HepG2 (cell line): ENCODE measurements around the gene BANP. TPM values are rescaled to one million over a fixed set of nuclear protein-coding genes. Genes with fewer than 3 reads are reported as not detected.
A peak's percentile ranks its signal among the peaks of the same experiment; 100 is the strongest.

Experiments
- CEBPG ChIP-seq: IDR thresholded peaks from 2 replicates; pipeline ENCODE4 v1.6.1; 2016
- HMGA1 ChIP-seq: sonication (generic); formaldehyde crosslinking; conservative IDR thresholded peaks from 2 replicates; pipeline ENCODE4 v1.4.0; 2020; ENCODE audit warnings: missing genetic modification reagents
- HNRNPUL1 ChIP-seq: fragments of 200-400 bp; formaldehyde crosslinking; IDR thresholded peaks from 2 replicates; pipeline ENCODE4 v1.6.1; 2017; ENCODE audit warnings: low read depth, mild to moderate bottlenecking, low read length, moderate library complexity
- KDM5B ChIP-seq: sonication (generic); formaldehyde crosslinking; IDR thresholded peaks from 2 replicates; pipeline ENCODE4 v1.4.0; 2020; ENCODE audit warnings: missing genetic modification reagents, mild to moderate bottlenecking, borderline replicate concordance
- PAX8 ChIP-seq: sonication (generic); formaldehyde crosslinking; IDR thresholded peaks from 2 replicates; pipeline ENCODE4 v1.8.0; 2022; ENCODE audit warnings: mild to moderate bottlenecking, missing genetic modification reagents, borderline replicate concordance
- ZBTB20 ChIP-seq: sonication (generic); formaldehyde crosslinking; IDR thresholded peaks from 2 replicates; pipeline ENCODE4 v1.8.1; 2023; ENCODE audit warnings: missing genetic modification reagents, low read depth, mild to moderate bottlenecking, borderline replicate concordance
- ZKSCAN8 ChIP-seq: IDR thresholded peaks from 2 replicates; pipeline ENCODE4 v1.6.1; 2016; ENCODE audit warnings: borderline replicate concordance, missing genetic modification reagents, missing compliant biosample characterization
- ZNF343 ChIP-seq: sonication (generic); formaldehyde crosslinking; IDR thresholded peaks from 2 replicates; pipeline ENCODE4 v1.4.0; 2020; ENCODE audit warnings: mild to moderate bottlenecking, missing genetic modification reagents
- ZNF589 ChIP-seq: sonication (generic); formaldehyde crosslinking; conservative IDR thresholded peaks from 2 replicates; pipeline ENCODE4 v1.8.0; 2022; ENCODE audit warnings: mild to moderate bottlenecking, moderate library complexity, missing genetic modification reagents
- ZNF616 ChIP-seq: sonication (generic); formaldehyde crosslinking; IDR thresholded peaks from 2 replicates; pipeline ENCODE4 v1.5.0; 2020; ENCODE audit warnings: low read depth, mild to moderate bottlenecking, missing genetic modification reagents
- ZNF768 ChIP-seq: sonication (generic); formaldehyde crosslinking; IDR thresholded peaks from 2 replicates; pipeline ENCODE4 v1.4.0; 2020; ENCODE audit warnings: missing genetic modification reagents
- polyA plus RNA-seq, 8 experiments: library from polyadenylated mRNA; depleted of rRNA in 3 of 8; stranded (reverse) in 7 of 8; unstranded in 1 of 8; fragments of >200 nt; fragmentation: Illumina TruSeq in 4 of 8; extraction: Trizol in 4 of 8; gene quantifications; 2 replicates each; pipeline versions ENCODE4 v1.2.1 to v1.2.3, GENCODE V29; 2011 to 2016; ENCODE audit warnings: low read depth in 4 of 8, missing spikeins in 1 of 8, mixed read lengths in 1 of 8; ENCODE audit not compliant: insufficient read depth in 1 of 8
- total RNA-seq, 5 experiments: library from RNA; depleted of rRNA; stranded (reverse); fragments of >200 nt; fragmentation: Illumina TruSeq; extraction: Trizol; gene quantifications; 2 replicates each; pipeline ENCODE4 v1.2.3, GENCODE V29; 2016; ENCODE audit warnings: low read depth in 1 of 5
- TF ChIP-seq, protein P1 (sequence below): sonication (generic); formaldehyde crosslinking; IDR thresholded peaks from 2 replicates; pipeline ENCODE4 v1.4.0; 2020; ENCODE audit warnings: mild to moderate bottlenecking, missing genetic modification reagents
- TF ChIP-seq, protein P2 (sequence below): sonication (generic); formaldehyde crosslinking; IDR thresholded peaks from 2 replicates; pipeline ENCODE4 v1.5.0; 2020; ENCODE audit warnings: missing genetic modification reagents, mild to moderate bottlenecking, borderline replicate concordance
- TF ChIP-seq, protein P3 (sequence below): sonication (generic); formaldehyde crosslinking; IDR thresholded peaks from 2 replicates; pipeline ENCODE4 v1.5.0; 2020; ENCODE audit warnings: missing genetic modification reagents
- TF ChIP-seq, protein P4 (sequence below): sonication (generic); formaldehyde crosslinking; IDR thresholded peaks from 2 replicates; pipeline ENCODE4 v1.8.0; 2022; ENCODE audit warnings: mild to moderate bottlenecking, missing genetic modification reagents; ENCODE audit not compliant: insufficient replicate concordance
- TF ChIP-seq, protein P5 (sequence below): fragments of 450-650 bp; IDR thresholded peaks from 2 replicates; pipeline ENCODE4 v1.6.1; 2017; ENCODE audit warnings: mild to moderate bottlenecking
- TF ChIP-seq, protein P6 (sequence below): sonication (generic); formaldehyde crosslinking; IDR thresholded peaks from 2 replicates; pipeline ENCODE4 v1.5.0; 2020; ENCODE audit warnings: mild to moderate bottlenecking, missing genetic modification reagents

BANP gene
- total and polyA plus RNA-seq, 2 of the 13 experiments (the other 11 are each of a cell fraction or from before 2014, with no cell fraction given) = 20.2 to 23.8 TPM

DNA sequence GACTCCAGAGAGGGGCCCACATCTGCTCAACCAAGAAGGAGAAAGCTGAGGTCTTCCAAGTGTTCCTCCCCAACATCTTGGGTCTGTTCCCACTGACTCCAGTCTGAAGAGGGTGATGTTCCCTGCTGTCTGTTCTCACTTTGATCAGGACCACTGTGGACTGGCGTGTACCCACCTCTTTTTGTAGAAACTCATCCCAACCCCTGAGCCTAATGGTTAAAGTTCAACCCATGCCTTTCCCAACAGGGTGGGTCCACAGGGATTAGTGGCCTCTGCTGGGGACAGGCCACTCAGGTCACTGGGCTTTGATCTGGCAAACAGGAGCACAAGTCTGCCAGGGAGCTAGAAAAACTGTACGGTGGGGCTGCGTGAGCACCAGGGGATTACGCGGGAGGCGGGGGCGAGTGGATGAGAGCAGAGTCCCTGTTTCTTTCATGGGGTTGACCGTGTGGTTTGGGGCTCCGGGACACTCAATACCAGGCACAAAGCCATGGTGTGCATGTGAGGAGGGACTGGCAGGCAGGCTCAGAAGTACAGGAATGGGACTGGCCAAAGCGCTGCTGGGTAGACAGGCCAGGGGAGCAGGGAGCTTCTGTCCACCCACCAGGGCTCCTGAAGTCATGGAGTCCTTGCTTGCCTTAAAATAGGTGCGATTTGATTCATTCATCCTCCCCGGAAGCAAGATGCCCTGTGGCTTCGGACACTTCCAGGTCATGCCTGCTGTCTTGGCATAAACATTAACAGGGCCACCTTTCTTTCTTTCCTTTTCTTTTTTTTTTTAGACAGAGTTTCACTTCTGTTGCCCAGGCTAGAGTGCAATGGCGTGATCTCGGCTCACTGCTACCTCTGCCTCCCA is 14.6 kb upstream of the BANP start, which contains the start of gene CA5A (continued):
- TF ChIP-seq, protein P1, sequence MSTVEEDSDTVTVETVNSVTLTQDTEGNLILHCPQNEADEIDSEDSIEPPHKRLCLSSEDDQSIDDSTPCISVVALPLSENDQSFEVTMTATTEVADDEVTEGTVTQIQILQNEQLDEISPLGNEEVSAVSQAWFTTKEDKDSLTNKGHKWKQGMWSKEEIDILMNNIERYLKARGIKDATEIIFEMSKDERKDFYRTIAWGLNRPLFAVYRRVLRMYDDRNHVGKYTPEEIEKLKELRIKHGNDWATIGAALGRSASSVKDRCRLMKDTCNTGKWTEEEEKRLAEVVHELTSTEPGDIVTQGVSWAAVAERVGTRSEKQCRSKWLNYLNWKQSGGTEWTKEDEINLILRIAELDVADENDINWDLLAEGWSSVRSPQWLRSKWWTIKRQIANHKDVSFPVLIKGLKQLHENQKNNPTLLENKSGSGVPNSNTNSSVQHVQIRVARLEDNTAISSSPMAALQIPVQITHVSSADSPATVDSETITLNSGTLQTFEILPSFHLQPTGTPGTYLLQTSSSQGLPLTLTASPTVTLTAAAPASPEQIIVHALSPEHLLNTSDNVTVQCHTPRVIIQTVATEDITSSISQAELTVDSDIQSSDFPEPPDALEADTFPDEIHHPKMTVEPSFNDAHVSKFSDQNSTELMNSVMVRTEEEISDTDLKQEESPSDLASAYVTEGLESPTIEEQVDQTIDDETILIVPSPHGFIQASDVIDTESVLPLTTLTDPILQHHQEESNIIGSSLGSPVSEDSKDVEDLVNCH (CRISPR knock-in tag) = no peak
- TF ChIP-seq, protein P2, sequence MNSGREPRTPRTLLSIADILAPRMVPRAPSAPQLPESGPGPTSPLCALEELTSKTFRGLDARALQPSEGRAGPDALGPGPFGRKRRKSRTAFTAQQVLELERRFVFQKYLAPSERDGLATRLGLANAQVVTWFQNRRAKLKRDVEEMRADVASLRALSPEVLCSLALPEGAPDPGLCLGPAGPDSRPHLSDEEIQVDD (CRISPR knock-in tag) = no peak
- no peak for TF ChIP-seq ZNF768 (CRISPR knock-in tag)
- TF ChIP-seq, protein P3, sequence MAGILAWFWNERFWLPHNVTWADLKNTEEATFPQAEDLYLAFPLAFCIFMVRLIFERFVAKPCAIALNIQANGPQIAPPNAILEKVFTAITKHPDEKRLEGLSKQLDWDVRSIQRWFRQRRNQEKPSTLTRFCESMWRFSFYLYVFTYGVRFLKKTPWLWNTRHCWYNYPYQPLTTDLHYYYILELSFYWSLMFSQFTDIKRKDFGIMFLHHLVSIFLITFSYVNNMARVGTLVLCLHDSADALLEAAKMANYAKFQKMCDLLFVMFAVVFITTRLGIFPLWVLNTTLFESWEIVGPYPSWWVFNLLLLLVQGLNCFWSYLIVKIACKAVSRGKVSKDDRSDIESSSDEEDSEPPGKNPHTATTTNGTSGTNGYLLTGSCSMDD (CRISPR knock-in tag) = no peak
- TF ChIP-seq, protein P4, sequence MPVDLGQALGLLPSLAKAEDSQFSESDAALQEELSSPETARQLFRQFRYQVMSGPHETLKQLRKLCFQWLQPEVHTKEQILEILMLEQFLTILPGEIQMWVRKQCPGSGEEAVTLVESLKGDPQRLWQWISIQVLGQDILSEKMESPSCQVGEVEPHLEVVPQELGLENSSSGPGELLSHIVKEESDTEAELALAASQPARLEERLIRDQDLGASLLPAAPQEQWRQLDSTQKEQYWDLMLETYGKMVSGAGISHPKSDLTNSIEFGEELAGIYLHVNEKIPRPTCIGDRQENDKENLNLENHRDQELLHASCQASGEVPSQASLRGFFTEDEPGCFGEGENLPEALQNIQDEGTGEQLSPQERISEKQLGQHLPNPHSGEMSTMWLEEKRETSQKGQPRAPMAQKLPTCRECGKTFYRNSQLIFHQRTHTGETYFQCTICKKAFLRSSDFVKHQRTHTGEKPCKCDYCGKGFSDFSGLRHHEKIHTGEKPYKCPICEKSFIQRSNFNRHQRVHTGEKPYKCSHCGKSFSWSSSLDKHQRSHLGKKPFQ = peak; percentile 89
- TF ChIP-seq, protein P5, sequence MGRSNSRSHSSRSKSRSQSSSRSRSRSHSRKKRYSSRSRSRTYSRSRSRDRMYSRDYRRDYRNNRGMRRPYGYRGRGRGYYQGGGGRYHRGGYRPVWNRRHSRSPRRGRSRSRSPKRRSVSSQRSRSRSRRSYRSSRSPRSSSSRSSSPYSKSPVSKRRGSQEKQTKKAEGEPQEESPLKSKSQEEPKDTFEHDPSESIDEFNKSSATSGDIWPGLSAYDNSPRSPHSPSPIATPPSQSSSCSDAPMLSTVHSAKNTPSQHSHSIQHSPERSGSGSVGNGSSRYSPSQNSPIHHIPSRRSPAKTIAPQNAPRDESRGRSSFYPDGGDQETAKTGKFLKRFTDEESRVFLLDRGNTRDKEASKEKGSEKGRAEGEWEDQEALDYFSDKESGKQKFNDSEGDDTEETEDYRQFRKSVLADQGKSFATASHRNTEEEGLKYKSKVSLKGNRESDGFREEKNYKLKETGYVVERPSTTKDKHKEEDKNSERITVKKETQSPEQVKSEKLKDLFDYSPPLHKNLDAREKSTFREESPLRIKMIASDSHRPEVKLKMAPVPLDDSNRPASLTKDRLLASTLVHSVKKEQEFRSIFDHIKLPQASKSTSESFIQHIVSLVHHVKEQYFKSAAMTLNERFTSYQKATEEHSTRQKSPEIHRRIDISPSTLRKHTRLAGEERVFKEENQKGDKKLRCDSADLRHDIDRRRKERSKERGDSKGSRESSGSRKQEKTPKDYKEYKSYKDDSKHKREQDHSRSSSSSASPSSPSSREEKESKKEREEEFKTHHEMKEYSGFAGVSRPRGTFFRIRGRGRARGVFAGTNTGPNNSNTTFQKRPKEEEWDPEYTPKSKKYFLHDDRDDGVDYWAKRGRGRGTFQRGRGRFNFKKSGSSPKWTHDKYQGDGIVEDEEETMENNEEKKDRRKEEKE = no peak
- TF ChIP-seq ZNF589 (CRISPR knock-in tag) = no peak
- TF ChIP-seq CEBPG (CRISPR knock-in tag) = peak; percentile 90
- TF ChIP-seq PAX8 (CRISPR knock-in tag) = no peak
- TF ChIP-seq ZNF616 (CRISPR knock-in tag) = peak; percentile 46; the same call in 1 of the 2 replicates
- TF ChIP-seq HMGA1 (CRISPR knock-in tag) = no peak
- peak; percentile 94 for TF ChIP-seq ZBTB20 (CRISPR knock-in tag)
- peak; percentile 90; the same call in 1 of the 2 replicates for TF ChIP-seq ZKSCAN8 (CRISPR knock-in tag)
- TF ChIP-seq KDM5B = peak; percentile 86; the same call in 1 of the 2 replicates
- no peak for TF ChIP-seq ZNF343
- TF ChIP-seq, protein P6, sequence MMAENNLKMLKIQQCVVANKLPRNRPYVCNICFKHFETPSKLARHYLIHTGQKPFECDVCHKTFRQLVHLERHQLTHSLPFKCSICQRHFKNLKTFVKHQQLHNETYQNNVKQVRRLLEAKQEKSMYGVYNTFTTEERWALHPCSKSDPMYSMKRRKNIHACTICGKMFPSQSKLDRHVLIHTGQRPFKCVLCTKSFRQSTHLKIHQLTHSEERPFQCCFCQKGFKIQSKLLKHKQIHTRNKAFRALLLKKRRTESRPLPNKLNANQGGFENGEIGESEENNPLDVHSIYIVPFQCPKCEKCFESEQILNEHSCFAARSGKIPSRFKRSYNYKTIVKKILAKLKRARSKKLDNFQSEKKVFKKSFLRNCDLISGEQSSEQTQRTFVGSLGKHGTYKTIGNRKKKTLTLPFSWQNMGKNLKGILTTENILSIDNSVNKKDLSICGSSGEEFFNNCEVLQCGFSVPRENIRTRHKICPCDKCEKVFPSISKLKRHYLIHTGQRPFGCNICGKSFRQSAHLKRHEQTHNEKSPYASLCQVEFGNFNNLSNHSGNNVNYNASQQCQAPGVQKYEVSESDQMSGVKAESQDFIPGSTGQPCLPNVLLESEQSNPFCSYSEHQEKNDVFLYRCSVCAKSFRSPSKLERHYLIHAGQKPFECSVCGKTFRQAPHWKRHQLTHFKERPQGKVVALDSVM (CRISPR knock-in tag) = no peak
- no peak for TF ChIP-seq HNRNPUL1
